K562 treated with DMSO at 1 percent for 4 hours (cell line): ENCODE data around the gene SZT2. TPM values are rescaled to one million over a fixed set of nuclear protein-coding genes. Genes with fewer than 3 reads are reported as not detected.

ENCODE experiments used
- total RNA-seq: library from RNA; unstranded; fragments of 300-600 nt; gene quantifications from 2 replicates; pipeline ENCODE4 v1.2.3, GENCODE V29; 2022; ENCODE audit not compliant: insufficient read depth

SZT2 gene
- total RNA-seq = 13.9 and 21.8 TPM in 2 replicates

DNA sequence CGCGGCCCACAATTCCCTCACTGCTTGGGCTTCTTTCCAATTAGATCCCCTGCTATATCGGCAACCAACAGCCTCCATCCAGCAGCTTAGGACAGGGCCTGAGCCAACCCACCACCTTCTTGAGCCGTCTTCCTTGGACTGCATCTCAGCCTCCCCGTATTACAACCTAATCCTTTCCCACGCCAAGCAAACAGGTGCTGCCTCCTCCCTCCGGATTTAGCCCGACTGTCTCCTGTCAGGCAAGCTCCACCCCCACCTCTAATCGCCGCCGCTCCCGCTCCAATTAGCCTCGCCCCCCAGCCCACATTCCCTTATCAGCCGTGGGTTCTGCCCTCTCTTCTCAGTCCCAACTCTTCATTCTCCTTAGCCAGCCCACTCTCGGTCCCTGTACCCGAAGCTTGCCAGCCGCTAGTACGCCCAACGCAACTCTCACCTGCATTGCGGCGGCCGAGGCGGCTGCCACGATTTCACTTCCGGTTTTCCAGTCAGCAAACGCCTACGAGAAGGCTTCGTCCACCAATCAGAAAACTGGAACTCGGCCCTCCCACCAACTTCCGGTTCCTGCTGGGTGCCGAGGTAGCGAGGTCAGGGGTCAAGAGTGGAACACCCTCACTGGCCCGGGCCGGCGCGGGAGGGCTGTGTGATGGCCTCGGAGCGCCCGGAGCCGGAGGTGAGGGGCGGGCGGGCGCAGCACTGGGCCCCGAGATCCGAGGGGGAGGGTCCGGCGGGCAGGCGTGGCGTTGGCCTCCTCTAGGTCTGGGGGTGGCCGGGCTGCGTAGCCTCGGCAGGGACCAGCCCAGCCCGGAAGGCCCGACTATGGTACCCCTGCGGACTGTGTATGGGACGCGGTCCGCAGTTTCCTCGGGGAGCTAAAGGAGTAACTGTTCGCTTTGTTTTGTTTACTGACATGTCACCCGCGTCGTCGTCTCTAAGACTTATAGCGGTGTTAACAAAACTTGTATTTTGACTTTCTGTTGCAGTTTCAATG lies at the start of gene SZT2, which contains the start of gene MED8:
TSS of gene SZT2 (plus strand) at position 574 of the 988 bp plus-strand sequence. CDS start at position 644, 70 bp downstream.
TSS of gene MED8 (minus strand) at position 475 of the 988 bp plus-strand sequence. CDS start at position 439, 36 bp downstream.

DNA sequence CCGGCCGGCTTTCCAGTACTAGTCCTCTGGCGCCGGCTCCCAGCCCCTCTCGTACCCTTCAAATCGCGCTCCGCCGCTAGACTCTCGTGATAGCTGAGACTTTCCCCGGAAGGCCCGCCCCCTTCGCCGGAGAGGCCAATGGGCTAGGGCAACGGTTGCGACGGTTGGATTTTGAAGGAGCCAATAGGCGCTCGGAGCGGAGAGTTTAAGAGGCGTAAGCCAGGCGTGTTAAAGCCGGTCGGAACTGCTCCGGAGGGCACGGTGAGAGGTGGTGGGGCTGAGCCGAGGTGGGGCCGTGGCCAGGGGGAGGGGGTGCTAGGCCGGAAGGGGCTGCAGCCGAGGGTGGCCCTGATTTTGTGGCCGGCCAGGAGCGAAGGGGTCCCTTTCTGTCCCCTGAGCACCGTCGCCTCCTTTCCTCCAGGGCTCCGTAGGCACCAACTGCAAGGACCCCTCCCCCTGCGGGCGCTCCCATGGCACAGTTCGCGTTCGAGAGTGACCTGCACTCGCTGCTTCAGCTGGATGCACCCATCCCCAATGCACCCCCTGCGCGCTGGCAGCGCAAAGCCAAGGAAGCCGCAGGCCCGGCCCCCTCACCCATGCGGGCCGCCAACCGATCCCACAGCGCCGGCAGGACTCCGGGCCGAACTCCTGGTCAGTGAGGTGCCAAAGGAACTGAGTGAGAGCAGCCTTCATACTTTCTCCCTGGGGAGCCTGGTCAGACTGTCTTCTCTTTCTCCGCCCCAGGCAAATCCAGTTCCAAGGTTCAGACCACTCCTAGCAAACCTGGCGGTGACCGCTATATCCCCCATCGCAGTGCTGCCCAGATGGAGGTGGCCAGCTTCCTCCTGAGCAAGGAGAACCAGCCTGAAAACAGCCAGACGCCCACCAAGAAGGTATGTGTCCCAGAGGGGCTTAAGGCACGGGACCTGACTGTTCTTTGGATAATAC lies 30.7 kb upstream of the SZT2 start, which contains the start of gene CDC20:
TSS of gene CDC20 (plus strand) at position 236 of the 948 bp plus-strand sequence. CDS start at position 471, 235 bp downstream.

DNA sequence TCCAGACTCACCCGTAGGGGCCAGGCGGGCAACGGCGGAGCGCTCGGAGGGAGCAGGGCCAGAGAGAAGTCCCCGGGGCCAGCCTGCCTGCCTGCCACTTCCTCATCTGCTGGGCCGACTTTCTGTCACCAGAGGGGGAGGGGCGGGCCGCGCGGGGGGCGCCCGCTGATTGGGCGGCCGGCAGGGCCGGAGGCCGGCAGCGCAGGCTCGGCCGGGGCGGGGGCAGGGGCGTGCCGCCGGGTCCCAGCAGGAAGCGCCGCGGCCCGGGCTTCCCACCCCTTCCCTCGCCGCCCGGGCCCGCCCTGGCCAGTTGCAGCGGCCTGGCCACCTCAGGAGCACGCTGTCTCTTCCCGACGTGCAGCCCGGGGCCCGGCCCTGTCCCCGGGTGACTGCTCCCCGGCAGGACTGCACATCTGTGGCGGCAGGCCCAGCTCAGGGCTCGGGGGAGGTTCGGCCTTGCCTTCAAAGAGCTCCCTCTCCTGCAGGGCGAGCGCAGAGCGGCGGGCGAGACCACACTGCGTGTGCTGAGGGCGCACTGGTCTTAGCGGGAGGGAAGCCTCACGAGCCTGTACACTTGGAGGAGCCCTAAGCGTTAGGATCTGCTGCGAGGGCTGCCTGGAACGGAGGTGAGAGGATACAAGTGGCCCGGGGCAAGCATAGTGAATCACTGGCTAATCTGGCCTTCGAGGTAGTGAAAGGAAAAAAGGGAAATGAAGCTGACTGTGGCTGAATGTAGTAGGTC lies 21.6 kb upstream of the SZT2 start, which contains the start of gene ELOVL1:
TSS of gene ELOVL1 (minus strand) at position 108 of the 742 bp plus-strand sequence. CDS start 2,402 bp downstream, outside the sequence.

DNA sequence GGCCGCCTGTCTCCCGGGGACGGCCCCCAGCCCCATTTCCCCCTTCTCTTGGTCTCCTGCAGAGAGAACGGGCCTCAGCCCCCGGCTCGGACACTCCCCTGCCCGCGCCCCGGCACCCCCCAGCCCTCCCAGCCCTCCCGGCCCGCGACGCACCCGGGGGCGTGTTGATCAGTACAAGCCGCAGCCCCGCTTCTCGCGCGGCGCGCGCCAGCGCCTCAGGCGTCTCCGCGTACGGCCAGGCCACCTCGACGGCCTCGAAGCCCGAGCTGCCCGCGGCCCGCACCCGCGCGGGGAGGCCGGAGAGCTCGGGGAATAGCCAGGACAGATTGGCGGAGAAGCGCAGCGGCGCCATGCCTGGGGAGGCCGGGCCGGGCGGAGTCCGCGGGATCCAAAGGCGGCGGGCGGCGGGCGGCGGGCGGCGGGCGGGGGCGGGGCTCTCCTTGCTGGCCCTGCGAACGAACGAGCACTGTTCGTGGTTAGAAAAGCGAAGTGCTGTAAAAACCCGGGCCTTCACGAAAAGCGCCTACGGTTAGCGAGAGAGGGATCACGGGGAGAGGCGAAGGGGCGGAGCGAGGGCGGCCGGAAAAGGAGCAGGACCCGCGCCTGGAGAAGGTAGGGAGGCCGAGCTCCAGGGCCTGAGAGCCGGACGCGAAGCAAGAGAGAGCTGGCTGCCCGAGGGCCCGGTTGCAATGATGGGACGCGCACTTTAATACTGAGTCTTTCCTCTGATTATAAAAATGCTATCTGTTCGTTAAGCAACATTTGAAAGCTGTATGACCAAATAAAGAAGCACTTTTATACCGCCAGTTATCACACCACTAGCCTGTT lies 64.0 kb downstream of the SZT2 start, which contains the start of gene HYI:
TSS of gene HYI (minus strand) at position 490 of the 828 bp plus-strand sequence. CDS start at position 352, 138 bp downstream.

Other genes starting within 250 kb of the SZT2 start
- 81.8 and 100.0 TPM in 2 replicates for gene EBNA1BP2, start 217.6 kb upstream of the SZT2 start, total RNA-seq
- gene CFAP57, start 217.6 kb upstream of the SZT2 start, total RNA-seq = not detected in 2 replicates
- gene TMEM125, start 119.9 kb upstream of the SZT2 start, total RNA-seq = 0.36 TPM in 1 of 2 replicates, not detected in the other
- not detected in 2 replicates for gene C1orf210, start 104.3 kb upstream of the SZT2 start, total RNA-seq
- not detected in 2 replicates for gene TIE1, start 88.9 kb upstream of the SZT2 start, total RNA-seq
- not detected in 2 replicates for gene MPL, start 52.1 kb upstream of the SZT2 start, total RNA-seq
- 131 and 137 TPM in 2 replicates for gene CDC20, start 30.9 kb upstream of the SZT2 start, total RNA-seq
- gene ELOVL1, start 21.9 kb upstream of the SZT2 start, total RNA-seq = 87.0 and 121 TPM in 2 replicates
- 47.2 and 48.6 TPM in 2 replicates for gene MED8, start 99 bp upstream of the SZT2 start, total RNA-seq
- 6.8 and 8.5 TPM in 2 replicates for gene HYI, start 64.0 kb downstream of the SZT2 start, total RNA-seq
- 2.1 TPM in 2 replicates for gene PTPRF, start 141.0 kb downstream of the SZT2 start, total RNA-seq